Hematopoietic multipotent progenitor cell treated with erythropoietin and hydrocortisone succinate and interleukin-3 and kit ligand, for 17 days (in vitro differentiated cells): Measurements from ENCODE around the gene TBC1D22A.
"Not testable (repeated sequence)": the region's sequence is repeated elsewhere in the genome, so short reads cannot be mapped to it uniquely, and the experiment has no call there.

ENCODE experiments used
- DNase-seq: peaks from one replicate; pipeline ENCODE4 v3.0.0-alpha.2; 2015; ENCODE audit warnings: low spot score

Gene TBC1D22A

GRCh38 chr22:46972901-46973831, 210.7 kb downstream of the TBC1D22A start:
- no peak for DNase-seq

- no peak for DNase-seq
Measured at GRCh38 chr22:46974077-46974476, 211.6 kb downstream of the TBC1D22A start.

- no peak for DNase-seq
Measured at GRCh38 chr22:46974631-46975585, 212.5 kb downstream of the TBC1D22A start.

GRCh38 chr22:46976143-46976542, 213.7 kb downstream of the TBC1D22A start:
- DNase-seq = no peak

- DNase-seq = no peak
Measured at GRCh38 chr22:46976598-46976997, 214.1 kb downstream of the TBC1D22A start.

- no peak for DNase-seq
Measured at GRCh38 chr22:46977656-46978343, 215.3 kb downstream of the TBC1D22A start.

GRCh38 chr22:46978668-46979067, 216.2 kb downstream of the TBC1D22A start:
- not testable (repeated sequence) for DNase-seq

GRCh38 chr22:46979506-46979905, 217.1 kb downstream of the TBC1D22A start:
- DNase-seq = no peak

GRCh38 chr22:46980392-46980791, 217.9 kb downstream of the TBC1D22A start:
- no peak for DNase-seq

GRCh38 chr22:46982635-46983034, 220.2 kb downstream of the TBC1D22A start:
- DNase-seq = no peak

- DNase-seq = no peak
Measured at GRCh38 chr22:46983046-46983445, 220.6 kb downstream of the TBC1D22A start.

GRCh38 chr22:46984751-46985506, 222.5 kb downstream of the TBC1D22A start:
- DNase-seq = no peak

GRCh38 chr22:46985507-46985882, 223.0 kb downstream of the TBC1D22A start:
- no peak for DNase-seq

- no peak for DNase-seq
Measured at GRCh38 chr22:46986788-46987187, 224.3 kb downstream of the TBC1D22A start.

GRCh38 chr22:46990937-46991550, 228.6 kb downstream of the TBC1D22A start:
- no peak for DNase-seq

GRCh38 chr22:46991666-46992065, 229.2 kb downstream of the TBC1D22A start:
- DNase-seq = no peak

GRCh38 chr22:46992121-46992731, 229.8 kb downstream of the TBC1D22A start:
- no peak for DNase-seq

GRCh38 chr22:46993633-46994032, 231.2 kb downstream of the TBC1D22A start:
- no peak for DNase-seq

- no peak for DNase-seq
Measured at GRCh38 chr22:46994265-46994664, 231.8 kb downstream of the TBC1D22A start.

- DNase-seq = no peak
Measured at GRCh38 chr22:46994983-46995382, 232.5 kb downstream of the TBC1D22A start.
